HG03135 (cell line): Measurements from ENCODE around the gene OPRM1.
A peak's percentile ranks its signal among the peaks of the same experiment; 100 is the strongest.

Experiments used
- ATAC-seq: cut with Tn5 transposase; IDR thresholded peaks from one replicate; pipeline ENCODE4 v1.9.1; 2021; ENCODE audit warnings: mild to moderate bottlenecking, moderate library complexity; ENCODE audit not compliant: unreplicated experiment

The OPRM1 gene

DNA sequence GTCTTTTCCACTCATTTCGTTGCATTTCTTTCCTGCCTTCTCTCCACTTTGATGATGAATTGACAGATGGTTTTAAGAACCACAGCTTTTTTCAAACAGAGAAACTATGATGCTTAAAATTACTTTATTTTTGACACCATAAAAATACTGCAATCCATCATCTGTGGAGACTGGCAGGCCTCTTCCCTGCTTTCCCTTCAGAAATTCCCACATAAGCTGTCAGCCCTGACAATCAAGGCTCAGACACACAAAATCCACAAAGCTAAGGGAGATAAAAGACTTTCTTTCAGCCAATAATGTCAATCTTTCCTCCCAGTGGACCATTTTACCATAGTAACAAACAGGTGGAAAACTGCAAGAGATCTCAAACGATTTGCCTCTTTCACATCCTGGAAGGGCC is 235.1 kb downstream of the OPRM1 start:
- ATAC-seq, result no peak

DNA sequence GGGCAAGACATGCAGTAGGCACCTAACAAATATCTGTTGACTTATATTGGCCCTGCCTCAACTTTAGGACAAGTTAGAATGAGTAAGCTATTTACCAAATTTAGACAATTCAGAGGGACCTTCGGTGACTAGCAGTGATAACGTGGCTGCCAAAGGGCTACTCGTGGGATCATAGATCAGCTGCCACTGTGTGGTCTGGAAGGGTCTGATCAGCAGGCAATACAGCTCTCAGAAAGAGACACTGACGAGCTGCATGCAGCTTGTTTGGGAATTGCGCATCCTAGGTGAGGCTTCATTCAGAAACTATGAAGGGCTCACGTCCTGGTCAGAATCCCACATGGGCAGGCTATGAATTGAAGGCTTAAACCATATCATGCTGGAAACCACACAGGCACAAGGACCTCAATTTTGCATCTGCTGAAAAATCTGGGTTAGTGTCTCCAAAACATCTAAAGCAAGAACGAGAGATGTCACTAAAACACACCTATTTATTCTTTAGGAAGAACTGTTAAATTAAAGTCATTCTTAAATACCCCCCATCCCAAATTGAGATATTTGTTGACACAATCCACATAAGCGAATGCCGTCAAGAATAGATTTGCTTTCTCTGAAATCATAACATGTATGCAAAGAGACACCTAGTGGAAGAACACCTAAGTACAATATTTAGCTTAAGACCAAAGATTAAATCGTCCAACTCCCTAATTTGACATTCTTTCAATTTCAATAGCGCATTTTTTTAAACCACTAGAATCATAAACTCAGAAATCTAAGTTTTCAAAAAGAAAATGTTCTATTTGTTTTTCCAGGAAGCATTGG is 238.0 kb downstream of the OPRM1 start:
- peak; percentile 69 for ATAC-seq

DNA sequence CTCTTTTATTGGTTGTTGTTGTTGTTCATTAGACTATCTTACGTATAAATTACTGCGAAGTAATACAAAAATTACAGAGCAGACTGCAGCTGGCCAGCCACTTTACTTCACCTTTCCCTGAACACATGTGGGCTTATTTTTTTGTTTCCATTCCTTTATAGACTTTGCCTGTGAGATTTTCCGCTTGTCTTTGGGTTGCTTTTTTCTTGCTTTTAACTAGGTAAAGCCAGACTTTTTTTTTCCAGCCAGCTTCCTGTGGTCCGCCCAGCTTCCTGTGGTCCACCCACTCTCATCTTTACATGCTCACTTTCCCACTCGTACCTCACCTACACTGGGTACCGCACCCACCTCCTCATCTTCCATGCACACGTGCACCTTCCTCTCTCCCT is 238.6 kb downstream of the OPRM1 start:
- ATAC-seq, result no peak

DNA sequence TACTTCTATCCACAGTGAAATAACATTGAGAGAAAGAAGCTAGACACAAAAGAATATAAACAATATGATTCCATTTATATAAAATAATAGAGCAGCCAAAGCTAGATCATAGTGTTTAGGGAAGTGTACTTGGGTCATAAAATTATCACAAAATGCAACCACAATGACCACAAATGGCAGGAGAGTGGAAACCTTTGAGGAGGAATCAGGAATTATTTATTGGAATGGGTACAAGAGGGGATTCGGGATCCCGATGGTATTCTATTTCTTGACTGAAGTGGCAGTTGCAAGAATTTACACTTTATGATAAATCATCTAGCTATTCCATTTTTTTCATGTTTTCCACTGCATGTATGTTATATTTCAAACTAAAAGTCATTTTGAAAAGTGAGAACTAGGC is 241.5 kb downstream of the OPRM1 start:
- ATAC-seq, result no peak

DNA sequence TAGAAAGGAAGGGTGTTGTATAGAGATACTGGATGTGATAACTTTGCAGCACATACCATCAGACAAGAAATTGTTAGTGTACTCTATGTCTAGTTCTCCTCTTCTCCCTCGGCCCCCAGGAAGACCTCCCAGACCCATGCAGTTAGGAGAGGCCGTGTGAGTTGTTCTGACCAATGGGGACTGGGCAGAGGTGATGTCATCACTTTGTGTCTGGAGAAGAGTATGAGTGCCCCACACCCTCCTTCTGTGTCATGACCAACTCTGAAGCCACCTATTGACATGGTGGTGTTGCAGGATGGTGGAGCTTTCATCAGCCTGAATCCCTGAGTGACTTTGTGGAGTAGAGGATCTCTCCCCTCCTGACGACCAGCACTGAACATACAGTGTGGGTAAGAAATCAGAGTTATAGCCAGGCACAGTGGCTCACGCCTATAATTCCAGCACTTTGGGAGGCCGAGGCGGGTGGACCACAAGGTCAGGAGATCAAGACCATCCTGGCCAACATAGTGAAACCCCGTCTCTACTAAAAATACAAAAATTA is 245.3 kb downstream of the OPRM1 start:
- ATAC-seq, result no peak

DNA sequence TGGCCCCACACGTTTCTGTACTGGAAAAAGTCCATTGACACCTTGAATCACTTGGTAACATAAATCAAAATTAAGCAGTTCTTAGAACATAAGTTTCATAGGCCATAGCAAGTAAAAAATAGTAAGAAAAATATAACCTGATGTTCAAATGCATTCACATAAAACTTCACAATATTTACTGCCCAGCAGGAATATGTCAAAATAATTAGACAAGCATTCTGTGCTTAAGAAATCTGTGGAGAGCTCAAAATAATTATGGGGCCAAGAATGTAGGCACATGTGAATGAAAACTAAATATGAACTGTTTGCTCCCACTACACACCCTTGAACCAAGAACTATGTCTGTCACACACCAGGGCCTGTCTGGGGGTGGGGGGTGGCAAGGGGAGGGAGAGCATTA is 246.8 kb downstream of the OPRM1 start:
- no peak for ATAC-seq

DNA sequence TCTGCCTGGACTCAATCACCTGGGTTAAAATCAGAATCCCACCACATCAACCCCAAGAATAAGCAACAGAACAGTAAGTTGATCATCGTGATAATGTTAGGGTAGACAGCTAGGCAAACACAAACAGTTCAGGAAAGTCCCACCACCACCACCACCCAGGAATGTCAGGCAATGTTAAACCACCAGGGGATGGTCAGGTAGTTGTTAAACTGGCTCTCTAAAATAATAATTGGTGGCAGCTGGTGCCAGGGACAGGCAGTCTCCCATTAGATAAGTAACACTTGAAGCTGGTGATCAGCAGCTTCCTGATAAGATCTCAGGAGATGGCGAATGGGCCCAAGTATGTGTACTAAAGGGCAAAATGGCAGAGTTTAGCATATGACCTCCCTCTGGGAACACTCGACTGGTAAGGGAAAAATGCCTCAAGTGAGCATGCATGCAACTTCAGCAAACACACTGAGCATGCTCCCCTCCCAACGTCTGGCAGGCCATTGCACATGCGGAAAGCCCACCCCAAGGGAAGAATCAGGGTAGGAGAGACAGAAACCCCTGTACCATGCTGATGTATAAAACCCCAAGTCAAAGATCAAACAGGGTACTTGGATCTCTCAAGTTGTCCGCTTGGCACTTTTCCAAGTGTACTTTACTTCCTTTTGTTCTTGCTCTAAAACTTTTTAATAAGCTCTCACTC is 250.9 kb downstream of the OPRM1 start:
- no peak for ATAC-seq

DNA sequence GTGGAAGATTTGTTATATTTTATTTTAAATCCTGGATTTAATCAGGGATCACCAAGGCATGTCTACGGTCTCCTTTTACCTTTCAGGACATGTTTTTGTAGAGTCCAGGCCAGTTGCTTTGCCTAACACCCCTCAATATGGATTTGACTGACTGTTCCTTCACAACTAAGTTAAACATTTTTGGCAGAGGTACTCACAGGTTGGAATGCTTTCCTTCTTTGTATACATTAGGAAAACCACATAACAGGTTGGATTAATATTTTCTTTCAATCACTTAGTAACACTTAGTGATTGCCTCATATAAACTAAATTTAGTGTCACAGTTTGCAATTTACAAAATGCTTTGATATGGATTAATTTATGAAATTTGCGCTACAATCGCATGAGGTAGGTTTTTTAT is 253.0 kb downstream of the OPRM1 start:
- ATAC-seq, result no peak

DNA sequence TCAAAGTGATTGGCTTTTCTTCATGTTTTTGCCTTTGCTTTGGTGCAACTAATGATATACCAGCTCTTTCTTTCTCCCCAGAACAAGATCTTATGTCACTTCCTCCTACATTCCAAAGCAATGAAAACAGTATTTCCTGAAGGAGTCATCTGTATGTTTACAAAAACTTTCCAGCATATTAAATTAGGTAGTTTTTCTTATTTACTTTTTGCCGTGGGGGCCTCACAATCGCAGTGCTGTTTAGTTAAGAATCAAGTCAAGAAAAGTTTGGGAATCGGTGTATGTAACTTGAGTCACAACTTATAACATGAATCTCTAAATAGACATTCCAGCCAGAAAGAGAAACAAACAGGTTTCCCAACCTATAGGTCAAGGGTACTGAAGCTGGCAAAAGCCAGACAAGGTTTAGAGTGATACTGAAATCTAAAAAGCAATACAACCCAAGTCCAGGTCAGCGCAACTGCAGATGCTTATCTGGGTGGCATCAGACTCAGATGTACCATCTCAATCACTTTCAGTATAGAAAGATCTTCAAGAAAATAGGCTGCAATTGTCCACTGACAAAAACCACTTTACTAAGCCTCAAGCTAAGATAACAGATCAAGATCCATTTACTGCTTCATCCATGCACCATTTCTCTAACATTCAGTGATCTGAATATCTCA is 253.9 kb downstream of the OPRM1 start:
- ATAC-seq, result no peak

DNA sequence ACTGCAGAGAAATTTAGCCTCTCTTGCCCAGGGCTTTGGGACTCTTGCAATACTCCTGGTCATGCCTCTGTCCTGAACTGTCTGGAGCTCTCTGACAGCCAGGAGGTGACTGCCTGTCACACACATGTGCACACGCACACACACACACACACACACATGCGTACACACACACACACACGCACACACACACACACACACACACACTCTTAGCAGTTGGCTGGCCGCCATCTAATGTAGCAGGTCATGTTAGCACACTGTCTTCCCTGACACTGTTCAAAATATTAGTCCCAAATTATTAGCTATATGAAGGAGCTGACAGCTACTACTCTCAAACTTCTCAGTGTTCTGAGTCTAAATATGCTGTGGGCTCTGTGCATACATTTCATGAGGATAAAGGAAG is 256.7 kb downstream of the OPRM1 start:
- no peak for ATAC-seq
